Right ventricle myocardium inferior (tissue), 1 donor: ENCODE measurements around the gene ZG16B. TPM values are rescaled to one million over a fixed set of nuclear protein-coding genes. Genes with fewer than 3 reads are reported as not detected.

Source experiments
- ATAC-seq: fragments of 200-7000 bp; cut with Tn5 transposase; one replicate; pipeline ENCODE4 v1.9.1; 2020; ENCODE audit warnings: mild to moderate bottlenecking, moderate library complexity
- DNase-seq: peaks from one replicate; pipeline ENCODE4 v3.0.0; 2021; ENCODE audit errors: missing footprints
- intact Hi-C: fragments of 100-400 bp; cut with DNase I; formaldehyde crosslinking; loops from one replicate; pipeline ENCODE4 v1.11.0; 2022
- total RNA-seq: library from RNA; stranded (reverse); fragmentation: NEBNext Ultra II Directional; extraction: Animal tissue kit (Norgen Biotek cat#: 25700); gene quantifications from one replicate; pipeline ENCODE4 v1.2.1, GENCODE V29; 2021
- donor health status: DM: no; HTN: yes; CAD: no; lungs with severe emphysema.

Gene ZG16B
- total RNA-seq, 1 donor from 2014 or later = 0.35 TPM

- ATAC-seq (no peak), DNase-seq (no peak)
- intact Hi-C loops = no loop called here
These were observed 26.1 kb downstream of the ZG16B start for GRCh38 chr16:2856061-2856670.

- intact Hi-C loops = no loop called here
- ATAC-seq (no peak), DNase-seq (no peak)
These were observed 26.8 kb downstream of the ZG16B start for GRCh38 chr16:2856686-2857450.

DNA sequence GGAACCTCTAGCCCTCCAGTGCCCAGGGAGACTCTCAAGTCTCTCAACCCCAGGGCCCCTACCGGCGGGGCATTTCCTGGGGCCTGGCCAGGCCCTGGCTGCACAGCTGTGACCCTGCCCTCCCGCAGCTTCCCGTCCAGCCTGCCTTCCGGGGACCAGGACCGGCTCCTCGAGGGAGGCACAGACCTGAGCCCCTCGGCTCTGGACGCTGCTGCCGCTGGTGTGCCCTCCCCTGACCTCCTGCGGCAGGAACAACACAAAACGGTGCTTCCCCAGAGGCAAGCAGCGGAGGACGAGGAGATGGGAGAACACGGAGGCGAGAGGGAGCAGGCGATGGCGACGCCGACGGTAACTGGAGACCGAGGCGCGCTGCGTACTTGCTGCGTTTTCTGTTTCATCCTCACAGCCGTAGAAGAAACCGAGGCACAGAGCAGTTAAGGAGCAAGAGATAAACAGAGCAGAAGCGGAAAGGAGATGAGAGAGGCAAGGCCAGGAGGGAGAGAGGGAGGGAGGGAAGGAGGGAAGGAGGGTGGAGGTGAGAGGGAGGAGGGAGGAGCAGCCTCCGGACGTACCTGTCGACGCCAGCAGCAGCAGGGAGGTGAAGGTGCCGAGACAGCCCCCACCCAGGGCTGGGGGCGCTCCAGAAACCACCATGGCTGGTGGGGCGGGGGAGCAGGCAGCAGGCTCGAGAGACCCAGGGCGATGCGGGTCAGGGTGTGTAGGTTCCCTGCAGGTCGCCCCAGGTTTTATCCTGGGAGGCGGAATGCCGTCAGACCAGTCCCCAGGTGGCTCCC, 27.5 kb downstream of the ZG16B start, which contains the start of gene PRSS22:
TSS of gene PRSS22 (minus strand) at position 720 of the 794 bp plus-strand sequence. CDS start at position 654, 66 bp downstream.
- ATAC-seq (no peak), DNase-seq (no peak)
- intact Hi-C loops = no loop called here

DNA sequence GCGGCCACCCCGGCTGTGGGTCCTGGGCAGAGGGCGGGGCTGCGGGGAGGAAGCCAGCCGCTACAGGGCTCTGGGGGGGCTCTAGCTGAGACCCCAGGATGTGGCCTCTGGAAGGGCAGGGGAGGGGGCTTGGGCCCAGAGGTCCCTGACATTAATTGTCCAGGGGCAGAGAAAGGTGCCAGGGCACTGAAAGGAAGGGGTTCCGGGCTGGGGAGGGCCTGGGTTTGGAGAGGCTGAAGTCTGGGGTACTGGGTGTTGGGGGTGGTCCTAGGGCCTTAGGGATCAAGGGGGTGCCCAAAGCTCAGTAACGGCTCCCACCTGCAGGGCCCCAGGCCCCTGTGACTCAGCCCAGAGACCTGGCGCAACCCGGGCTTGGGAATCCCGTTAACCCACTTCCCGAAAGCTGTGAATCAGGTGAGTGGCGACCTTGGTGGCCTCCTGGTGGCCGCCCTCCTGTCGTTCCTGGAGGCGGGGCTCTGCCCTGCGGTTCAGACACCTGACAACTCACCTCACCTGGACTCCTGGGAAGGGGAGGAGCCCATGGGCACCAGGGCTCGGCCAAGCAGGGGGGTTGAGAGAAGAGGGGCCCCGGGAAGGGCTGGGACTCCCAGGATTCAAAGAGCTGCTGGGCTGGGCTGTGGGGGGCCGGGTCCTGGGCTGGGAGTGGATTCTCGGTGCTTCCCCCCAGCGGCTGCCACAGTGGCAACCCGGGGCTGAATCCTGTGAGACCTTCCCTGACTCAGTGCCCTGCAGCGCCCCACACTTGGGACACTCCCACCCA, 28.3 kb downstream of the ZG16B start:
- DNase-seq = no peak
- intact Hi-C loops = no loop called here
- no peak for ATAC-seq

DNA sequence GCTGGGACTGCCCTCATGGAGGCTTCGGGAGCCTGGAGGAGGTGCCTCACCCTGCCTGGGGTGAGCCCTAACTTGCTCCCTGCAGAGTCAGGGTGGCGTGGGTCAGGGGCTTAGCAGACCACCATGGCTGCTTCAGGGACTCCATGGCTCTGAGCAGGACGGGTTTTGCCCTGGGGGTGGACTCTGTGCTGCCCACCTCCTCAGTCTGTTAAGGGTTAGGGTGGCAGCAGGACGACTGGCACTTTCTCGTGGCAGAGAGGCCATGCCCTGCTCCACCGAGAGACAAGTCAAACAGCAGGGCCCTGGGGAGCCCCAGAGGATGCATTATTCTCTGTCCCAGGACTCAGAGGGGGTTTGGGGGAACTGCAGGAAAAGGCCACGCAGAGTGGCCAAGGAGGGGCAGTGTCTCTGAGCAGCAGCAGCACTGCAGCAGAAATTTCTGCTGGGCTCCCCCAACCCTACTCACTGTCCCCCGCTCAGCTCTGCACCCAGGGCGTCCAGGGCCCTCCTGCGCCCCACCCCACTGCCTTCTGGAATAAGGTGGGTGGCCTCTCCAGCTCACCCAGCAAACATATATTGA, 29.7 kb downstream of the ZG16B start:
- intact Hi-C loops = loop anchor here (10.0 kb wide), 1 partner anchor 165 kb away; no protein-coding TSS in a partner anchor
- no peak for DNase-seq
- no peak for ATAC-seq

DNA sequence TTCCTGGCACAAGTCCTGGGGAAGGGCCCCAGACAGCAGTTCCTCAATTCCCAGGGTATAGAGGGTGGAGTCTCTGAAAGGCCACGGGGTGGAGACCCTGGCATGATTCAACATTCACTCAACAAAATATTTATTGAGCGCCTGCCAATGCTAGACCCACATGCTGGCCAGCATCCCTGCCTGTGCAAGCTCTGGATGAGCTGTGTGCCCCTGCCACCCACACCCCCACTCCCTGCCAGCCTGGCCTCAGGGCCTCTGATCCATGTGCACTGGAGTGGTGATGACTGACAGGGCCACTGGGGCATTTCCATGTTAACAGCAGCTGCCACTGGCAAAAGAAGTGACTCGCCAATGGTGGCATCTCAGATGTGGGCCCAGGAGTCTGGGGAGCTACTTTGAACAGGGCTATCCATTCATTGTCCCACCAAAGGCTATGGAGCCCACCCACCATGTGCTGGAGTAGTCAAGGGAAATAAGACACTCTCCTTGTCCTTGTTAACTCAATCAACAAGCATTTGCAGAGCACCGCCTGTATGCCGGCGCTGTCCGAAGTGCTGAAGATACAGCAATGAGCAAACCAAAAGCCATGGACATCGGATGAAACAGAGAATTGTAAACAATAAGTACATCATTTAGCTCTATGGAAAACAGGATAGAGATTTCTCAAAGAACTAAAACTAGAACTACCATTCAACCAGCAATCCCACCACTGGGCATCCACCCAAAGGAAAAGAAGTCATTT, 30.9 kb downstream of the ZG16B start:
- no peak for DNase-seq
- intact Hi-C loops = loop anchor here (10.0 kb wide), 1 partner anchor 166 kb away; no protein-coding TSS in a partner anchor

DNA sequence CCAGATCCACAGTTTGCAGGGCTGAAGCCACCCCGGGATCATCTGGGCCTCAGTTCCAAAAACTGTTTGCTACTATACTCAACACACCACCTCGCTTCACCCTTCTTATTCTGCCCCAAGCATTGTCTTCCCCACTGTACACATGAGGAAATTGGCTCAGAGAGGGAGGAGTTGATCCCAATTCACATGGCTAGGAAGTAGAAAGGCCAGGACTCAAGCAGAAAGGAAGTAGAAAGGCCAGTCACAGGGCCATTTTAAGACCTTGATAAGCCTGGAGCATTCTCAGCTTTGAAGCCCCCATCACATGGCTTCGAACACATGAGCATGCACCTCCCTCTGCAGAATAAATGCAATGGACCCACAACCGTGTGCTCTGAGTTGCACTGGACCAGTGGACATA, 35.5 kb downstream of the ZG16B start:
- DNase-seq = no peak
- intact Hi-C loops = loop anchor here (10.0 kb wide), 1 partner anchor 171 kb away; no protein-coding TSS in a partner anchor
- ATAC-seq = no peak

More for the DNA sequence above, 30.9 kb downstream of the ZG16B start:
- no peak for ATAC-seq

DNA sequence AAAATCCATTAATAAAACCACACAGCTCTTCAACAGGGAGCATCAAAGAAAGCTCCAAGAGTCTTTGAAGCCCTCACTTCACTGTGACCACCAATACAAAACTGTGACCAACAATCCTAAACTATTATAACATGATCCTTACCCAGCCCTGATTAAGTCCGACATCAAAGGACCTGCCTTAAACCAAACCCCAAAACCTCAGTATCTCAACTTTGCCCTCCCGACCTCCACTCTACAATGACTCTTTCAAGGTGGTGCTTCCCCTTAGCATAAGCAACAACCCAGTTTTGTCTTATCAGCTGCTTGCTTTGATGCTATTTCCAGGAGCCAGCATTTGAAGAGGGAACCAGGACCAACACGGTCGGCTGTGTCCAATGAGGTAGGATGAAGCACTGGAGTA, 36.3 kb downstream of the ZG16B start:
- ATAC-seq = no peak
- intact Hi-C loops = loop anchor here (10.0 kb wide), 1 partner anchor 172 kb away; no protein-coding TSS in a partner anchor
- DNase-seq = no peak

GRCh38 chr16:2867661-2867986, 37.5 kb downstream of the ZG16B start:
- DNase-seq = no peak
- ATAC-seq = no peak
- intact Hi-C loops = loop anchor here (10.0 kb wide), 1 partner anchor 173 kb away; no protein-coding TSS in a partner anchor

GRCh38 chr16:2867987-2868789, 38.1 kb downstream of the ZG16B start:
- intact Hi-C loops = loop anchor here (1.0 to 10.0 kb wide), 4 partner anchors 29 to 173 kb away; partner anchors contain the start of genes ELOB and SRRM2
- DNase-seq = peak; percentile 96
- peak; percentile 98 for ATAC-seq

GRCh38 chr16:2871926-2872325, 41.8 kb downstream of the ZG16B start:
- ATAC-seq = no peak
- intact Hi-C loops = no loop called here
- no peak for DNase-seq

GRCh38 chr16:2874032-2874911, 44.2 kb downstream of the ZG16B start:
- ATAC-seq (no peak), DNase-seq (no peak)
- intact Hi-C loops = loop anchor here (2.0 kb wide), 1 partner anchor 45 kb away; no protein-coding TSS in a partner anchor

DNA sequence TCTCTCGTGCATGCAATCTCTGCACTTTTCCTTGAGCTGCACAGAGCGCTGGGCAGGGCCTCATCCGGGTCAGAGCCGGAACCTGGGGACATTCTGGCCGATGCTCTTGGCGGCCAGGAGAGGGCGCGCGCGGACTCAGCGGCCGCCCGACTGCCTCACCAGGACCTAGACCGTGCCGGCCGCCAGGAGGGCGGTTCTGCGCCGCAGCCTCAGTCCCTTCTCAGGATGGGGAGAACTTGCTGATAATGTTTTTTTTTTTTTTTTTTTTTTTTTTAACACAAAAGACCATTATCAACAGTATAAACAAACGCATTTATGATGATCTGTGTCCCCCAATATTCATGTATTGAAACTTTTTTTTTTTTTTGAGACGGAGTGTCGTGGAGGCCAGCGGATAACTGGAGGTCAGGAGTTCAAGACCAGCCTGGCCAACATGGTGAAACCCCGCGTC, 44.8 kb downstream of the ZG16B start:
- intact Hi-C loops = loop anchor here (2.0 kb wide), 1 partner anchor 44 kb away; no protein-coding TSS in a partner anchor
- peak; percentile 93 for DNase-seq
- ATAC-seq = peak; percentile 99

- intact Hi-C loops = no loop called here
- ATAC-seq (no peak), DNase-seq (no peak)
These were observed 49.9 kb downstream of the ZG16B start for GRCh38 chr16:2879854-2880508.
